K562 (cell line): ENCODE results near the gene AIFM1. TPM values are rescaled to one million over a fixed set of nuclear protein-coding genes. Genes with fewer than 3 reads are reported as not detected.
A peak's percentile ranks its signal among the peaks of the same experiment; 100 is the strongest.

Experiments used
- BACH1 ChIP-seq: fragments of 200-800 bp; sonication (Bioruptor generic); IDR thresholded peaks from 2 replicates; pipeline ENCODE4 v1.6.1; 2016; ENCODE audit warnings: missing genetic modification characterization, missing compliant biosample characterization
- CCNT2 ChIP-seq: IDR thresholded peaks from 2 replicates; pipeline ENCODE4 v1.6.1; 2011; ENCODE audit warnings: borderline replicate concordance, low read depth, mild to moderate bottlenecking, moderate library complexity, mixed read lengths, low read length; ENCODE audit not compliant: insufficient read length; ENCODE audit errors: extremely low read depth
- EGR1 ChIP-seq: fragments of 450-650 bp; conservative IDR thresholded peaks from 2 replicates; pipeline ENCODE4 v1.6.1; 2017; ENCODE audit warnings: mild to moderate bottlenecking
- ETV1 ChIP-seq: fragments of 450-650 bp; conservative IDR thresholded peaks from 2 replicates; pipeline ENCODE4 v1.6.1; 2016; ENCODE audit warnings: missing genetic modification characterization, control low read depth, low read depth, missing compliant biosample characterization
- HDAC3 ChIP-seq: fragments of 450-650 bp; IDR thresholded peaks from 2 replicates; pipeline ENCODE4 v1.6.1; 2018; ENCODE audit warnings: borderline replicate concordance, mild to moderate bottlenecking, moderate library complexity; ENCODE audit not compliant: partially characterized antibody
- HDAC6 ChIP-seq: IDR thresholded peaks from 2 replicates; pipeline ENCODE4 v1.6.1; 2012; ENCODE audit warnings: low read depth, mild to moderate bottlenecking, control low read depth, inconsistent platforms, low read length, moderate library complexity
- HNRNPLL ChIP-seq: fragments of 200-400 bp; formaldehyde crosslinking; IDR thresholded peaks from 2 replicates; pipeline ENCODE4 v1.6.1; 2017; ENCODE audit warnings: low read length, low read depth, mild to moderate bottlenecking; ENCODE audit not compliant: poor library complexity, severe bottlenecking
- MAZ ChIP-seq, 2 experiments: fragments of 450-650 bp in 1 of 2; sonication (generic) in 1 of 2; formaldehyde crosslinking; IDR thresholded peaks in 1 of 2; conservative IDR thresholded peaks in 1 of 2; 2 replicates each; pipeline versions ENCODE4 v1.4.0 to v1.5.0; 2020; ENCODE audit warnings: mild to moderate bottlenecking in 1 of 2, missing genetic modification reagents in 1 of 2
- NR1H2 ChIP-seq: sonication (generic); formaldehyde crosslinking; IDR thresholded peaks from 2 replicates; pipeline ENCODE4 v1.4.0; 2020; ENCODE audit warnings: mild to moderate bottlenecking, missing genetic modification reagents
- NRF1 ChIP-seq, 2 experiments: fragments of 450-650 bp; IDR thresholded peaks in 1 of 2; conservative IDR thresholded peaks in 1 of 2; 2 replicates each; pipeline ENCODE4 v1.6.1; 2014; ENCODE audit warnings: mild to moderate bottlenecking in 2 of 2
- RBBP5 ChIP-seq: fragments of 200-600 bp; sonication (generic); IDR thresholded peaks from 2 replicates; pipeline ENCODE4 v1.6.1; 2012; ENCODE audit warnings: borderline replicate concordance, mild to moderate bottlenecking, low read length, control low read depth, inconsistent platforms; ENCODE audit not compliant: insufficient read depth, poor library complexity, severe bottlenecking
- RBFOX2 ChIP-seq: fragments of 200-400 bp; formaldehyde crosslinking; IDR thresholded peaks from 2 replicates; pipeline ENCODE4 v1.6.1; 2017; ENCODE audit warnings: low read depth, mild to moderate bottlenecking, low read length, moderate library complexity
- SMARCA5 ChIP-seq: fragments of 450-650 bp; IDR thresholded peaks from 2 replicates; pipeline ENCODE4 v1.6.1; 2016
- TEAD4 ChIP-seq, 2 experiments: sonication (generic) in 1 of 2; formaldehyde crosslinking in 1 of 2; IDR thresholded peaks; 2 replicates each; pipeline versions ENCODE4 v1.6.1 to v1.8.0; 2012 to 2022; ENCODE audit warnings: borderline replicate concordance in 1 of 2, inconsistent platforms in 1 of 2, low read length in 1 of 2, mild to moderate bottlenecking in 1 of 2, missing genetic modification reagents in 1 of 2
- ZNF174 ChIP-seq: fragments of 250-450 bp; sonication (Bioruptor Pico); IDR thresholded peaks from 2 replicates; pipeline ENCODE4 v1.4.0; 2020; ENCODE audit warnings: mild to moderate bottlenecking
- polyA plus RNA-seq, 8 experiments: library from polyadenylated mRNA; depleted of rRNA in 4 of 8; stranded (reverse) in 5 of 8; unstranded in 3 of 8; fragments of >200 nt; fragmentation: Nextera tagmentation in 2 of 8; fragmentation: Illumina TruSeq in 1 of 8; extraction: Ambion mirVana in 2 of 8; extraction: Trizol in 1 of 8; gene quantifications; 2 replicates each; pipeline versions ENCODE4 v1.2.1 to v1.2.3, GENCODE V29; 2011 to 2014; ENCODE audit warnings: inconsistent platforms in 1 of 8, missing spikeins in 1 of 8
- total RNA-seq, 7 experiments: library from RNA; depleted of rRNA in 6 of 7; stranded (reverse); fragments of >200 nt in 6 of 7; fragmentation: Illumina TruSeq in 2 of 7; extraction: Trizol in 2 of 7; gene quantifications; 2 replicates each; pipeline versions ENCODE4 v1.2.1 to v1.2.3, GENCODE V29; 2011 to 2021; ENCODE audit warnings: low replicate concordance in 1 of 7
- TF ChIP-seq, protein P1 (sequence below): fragments of 250-450 bp; sonication (Bioruptor Pico); IDR thresholded peaks from 2 replicates; pipeline ENCODE4 v1.5.0; 2021; ENCODE audit warnings: mild to moderate bottlenecking, moderate library complexity
- TF ChIP-seq, protein P2 (sequence below): sonication (generic); formaldehyde crosslinking; IDR thresholded peaks from 2 replicates; pipeline ENCODE4 v1.9.0; 2022; ENCODE audit warnings: mild to moderate bottlenecking, missing genetic modification reagents
- TF ChIP-seq, protein P3 (sequence below): IDR thresholded peaks from 2 replicates; pipeline ENCODE4 v1.6.1; 2011; ENCODE audit warnings: borderline replicate concordance, low read depth, mild to moderate bottlenecking, moderate library complexity, low read length; ENCODE audit not compliant: insufficient read depth, poor library complexity, severe bottlenecking

Gene AIFM1
- total and polyA plus RNA-seq, 9 of the 15 experiments (the other 6 are each of a cell fraction or from before 2014, with no cell fraction given), result 51.0 to 117 (median 91.2) TPM

GRCh38 chrX:130109429-130110378 is 55.9 kb downstream of the AIFM1 start (continued):
- TF ChIP-seq, protein P1, sequence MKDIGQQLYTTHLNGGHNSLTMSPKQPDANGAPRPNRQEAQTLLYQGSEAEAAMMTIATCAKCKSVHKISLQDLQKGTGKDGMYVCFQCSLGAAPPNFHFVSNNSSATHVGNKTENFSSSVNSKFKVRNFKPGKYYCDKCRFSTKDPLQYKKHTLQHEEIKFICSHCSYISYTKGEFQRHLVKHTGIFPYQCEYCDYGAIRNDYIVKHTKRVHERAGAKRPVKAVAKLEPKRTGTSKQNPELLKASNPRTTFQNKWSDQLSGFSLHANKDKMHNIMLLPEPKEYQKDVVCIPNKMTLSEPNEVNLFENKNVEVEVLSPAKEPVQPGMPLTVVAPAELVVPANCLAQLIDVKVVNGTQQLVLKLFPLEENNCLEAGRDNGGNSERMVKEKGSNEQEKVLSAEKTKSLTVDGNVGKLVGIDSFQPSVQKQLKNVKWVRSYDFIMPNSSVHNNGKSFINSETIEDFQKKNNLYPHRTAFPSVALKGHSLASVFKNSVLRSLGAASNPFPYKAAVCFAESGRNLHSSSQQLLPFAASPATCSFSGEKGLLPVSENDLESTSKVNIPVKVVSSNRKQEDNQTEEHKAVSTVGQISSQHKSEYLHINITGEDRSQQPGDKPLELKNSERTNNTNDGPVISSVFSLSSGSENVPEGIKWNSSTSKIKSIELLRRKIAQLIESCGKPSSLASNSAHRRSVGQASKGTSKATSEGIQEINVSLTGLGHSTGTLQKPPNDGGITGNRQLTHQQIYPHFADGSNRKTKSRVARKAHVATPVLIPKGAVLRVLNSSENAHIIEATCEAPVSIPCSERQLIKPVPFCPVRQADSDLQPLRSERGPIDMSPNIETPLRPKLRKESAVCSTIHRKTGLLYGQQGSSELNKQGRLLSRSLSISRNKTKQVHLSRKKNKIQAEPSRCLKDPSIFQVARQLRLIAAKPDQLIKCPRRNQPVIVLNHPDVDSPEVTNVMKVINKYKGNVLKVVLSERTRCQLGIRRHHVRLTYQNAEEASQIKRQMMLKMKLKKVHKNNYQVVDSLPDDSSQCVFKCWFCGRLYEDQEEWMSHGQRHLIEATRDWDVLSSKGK (CRISPR knock-in tag), result no peak
- peak; percentile 12 to 47; a peak in 1 of 4 replicates for TF ChIP-seq MAZ (CRISPR knock-in tag; conservative IDR thresholded peaks at IDR 0.05 in 1 of 2, IDR thresholded peaks at IDR 0.05 in 1 of 2)
- peak; percentile 48 for TF ChIP-seq CCNT2
- TF ChIP-seq, protein P2, sequence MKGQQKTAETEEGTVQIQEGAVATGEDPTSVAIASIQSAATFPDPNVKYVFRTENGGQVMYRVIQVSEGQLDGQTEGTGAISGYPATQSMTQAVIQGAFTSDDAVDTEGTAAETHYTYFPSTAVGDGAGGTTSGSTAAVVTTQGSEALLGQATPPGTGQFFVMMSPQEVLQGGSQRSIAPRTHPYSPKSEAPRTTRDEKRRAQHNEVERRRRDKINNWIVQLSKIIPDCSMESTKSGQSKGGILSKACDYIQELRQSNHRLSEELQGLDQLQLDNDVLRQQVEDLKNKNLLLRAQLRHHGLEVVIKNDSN, result no peak
- TF ChIP-seq RBFOX2, result peak; percentile 78
- no peak for TF ChIP-seq ZNF174 (CRISPR knock-in tag)
- peak in 1 of 2 experiments; percentile 32; a peak in 1 of 4 replicates for TF ChIP-seq NRF1 (conservative IDR thresholded peaks at IDR 0.05 in 1 of 2, IDR thresholded peaks at IDR 0.05 in 1 of 2)
- TF ChIP-seq ETV1 (tag), result no peak
- TF ChIP-seq SMARCA5, result 0 out of 2 replicates have a peak, but pooled peaks have one; percentile 44
- no peak; the same call in 1 of the 2 replicates for TF ChIP-seq TEAD4 (IDR thresholded peaks at IDR 0.05; ENCODE audit: low read length)
- no peak for TF ChIP-seq TEAD4 (CRISPR knock-in tag; IDR thresholded peaks at IDR 0.05; ENCODE audit: borderline replicate concordance)
- no peak for TF ChIP-seq NR1H2 (CRISPR knock-in tag)
- no peak for TF ChIP-seq HDAC3
- TF ChIP-seq RBBP5, result peak; percentile 57
- no peak for TF ChIP-seq BACH1 (tag)
- TF ChIP-seq, protein P3, sequence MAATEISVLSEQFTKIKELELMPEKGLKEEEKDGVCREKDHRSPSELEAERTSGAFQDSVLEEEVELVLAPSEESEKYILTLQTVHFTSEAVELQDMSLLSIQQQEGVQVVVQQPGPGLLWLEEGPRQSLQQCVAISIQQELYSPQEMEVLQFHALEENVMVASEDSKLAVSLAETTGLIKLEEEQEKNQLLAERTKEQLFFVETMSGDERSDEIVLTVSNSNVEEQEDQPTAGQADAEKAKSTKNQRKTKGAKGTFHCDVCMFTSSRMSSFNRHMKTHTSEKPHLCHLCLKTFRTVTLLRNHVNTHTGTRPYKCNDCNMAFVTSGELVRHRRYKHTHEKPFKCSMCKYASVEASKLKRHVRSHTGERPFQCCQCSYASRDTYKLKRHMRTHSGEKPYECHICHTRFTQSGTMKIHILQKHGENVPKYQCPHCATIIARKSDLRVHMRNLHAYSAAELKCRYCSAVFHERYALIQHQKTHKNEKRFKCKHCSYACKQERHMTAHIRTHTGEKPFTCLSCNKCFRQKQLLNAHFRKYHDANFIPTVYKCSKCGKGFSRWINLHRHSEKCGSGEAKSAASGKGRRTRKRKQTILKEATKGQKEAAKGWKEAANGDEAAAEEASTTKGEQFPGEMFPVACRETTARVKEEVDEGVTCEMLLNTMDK, result peak; percentile 62
- TF ChIP-seq HDAC6, result no peak
- peak; percentile 70 for TF ChIP-seq EGR1
- TF ChIP-seq HNRNPLL, result no peak
